Esophagus squamous epithelium (tissue), 5 donors: Measurements from ENCODE around the gene GSC. TPM values are rescaled to one million over a fixed set of nuclear protein-coding genes. Genes with fewer than 3 reads are reported as not detected.

Experiments used
- DNase-seq: peaks from one replicate; lab custom pipeline; 2025; lab: John Stamatoyannopoulos, UW
- H3K27ac ChIP-seq, 4 donors: fragments of 200-600 bp; sonication (generic); one replicate each; pipeline ENCODE4 v1.5.1; 2016 to 2019; ENCODE audit warnings: mild to moderate bottlenecking in 1 of 4
- H3K27me3 ChIP-seq, 4 donors: fragments of 200-600 bp; sonication (generic); 1 replicate in 3 of 4; 2 replicates in 1 of 4; pipeline versions ENCODE4 v1.5.1 to v1.6.0; 2017 to 2021; ENCODE audit warnings: antibody characterized with exemption in 1 of 4
- H3K36me3 ChIP-seq, 3 donors: fragments of 200-600 bp; sonication (generic); one replicate each; pipeline ENCODE4 v1.5.1; 2016 to 2019
- H3K4me1 ChIP-seq, 3 donors: fragments of 200-600 bp; sonication (generic); one replicate each; pipeline ENCODE4 v1.5.1; 2017 to 2019
- H3K4me3 ChIP-seq, 4 donors: fragments of 200-600 bp; sonication (generic); 1 replicate in 3 of 4; 2 replicates in 1 of 4; pipeline ENCODE4 v1.5.1; 2016 to 2019; ENCODE audit warnings: mild to moderate bottlenecking in 2 of 4, moderate library complexity in 1 of 4
- H3K9me3 ChIP-seq, 3 donors: fragments of 200-600 bp; sonication (generic); one replicate each; pipeline ENCODE4 v1.5.1; 2016 to 2019
- CTCF ChIP-seq, 6 experiments: fragments of 450-650 bp in 4 of 6; fragments of 200-600 bp in 2 of 6; sonication (generic) in 2 of 6; IDR thresholded peaks; one replicate each; pipeline ENCODE4 v1.5.1; 2016 to 2019; ENCODE audit warnings: antibody characterized with exemption in 6 of 6, mild to moderate bottlenecking in 4 of 6, moderate library complexity in 4 of 6
- POLR2A ChIP-seq, 4 donors: fragments of 450-650 bp; IDR thresholded peaks; one replicate each; pipeline ENCODE4 v1.6.1; 2017; ENCODE audit warnings: antibody characterized with exemption in 4 of 4, mild to moderate bottlenecking in 4 of 4, moderate library complexity in 3 of 4
- WGBS, 2 donors: methylation state at CpG; one replicate each; pipeline ENCODE4 v1.1.5; 2018; 5-methylcytosine and 5-hydroxymethylcytosine counted together
- intact Hi-C: fragments of 100-400 bp; cut with DNase I; formaldehyde crosslinking; loops from one replicate; pipeline ENCODE4 v1.15.0; 2022
- total RNA-seq, 4 donors: library from RNA; depleted of rRNA; stranded (reverse); fragments of >200 nt; gene quantifications; one replicate each; pipeline ENCODE4 v1.1.0, GENCODE V29; 2016
- donor health status: DM: yes; HTN: yes; CAD: no.

Gene GSC
- total RNA-seq, 4 donors from 2014 or later: 0.38 TPM; not detected in 3

- DNase-seq: no peak
- H3K36me3 ChIP-seq: no peaks in the 10 kb centered on the region
- intact Hi-C loops: no loop called here
- 29 to 30% methylated on average over 8 to 14 of the region's 14 CpGs for WGBS, 2 donors
- H3K9me3 ChIP-seq: no peaks in the 10 kb centered on the region
- peaks cover 21 to 47% (median 23%) of the 10 kb centered on the region in 3 donors for H3K4me1 ChIP-seq
- TF ChIP-seq POLR2A (IDR thresholded peaks at IDR 0.05): no peak
- no peak overlapping the region for H3K4me3 ChIP-seq
- H3K27ac ChIP-seq: no peak overlapping the region
- H3K27me3 ChIP-seq: peaks cover 39 to 100% (median 54%) of the 10 kb centered on the region in 4 donors
Measured at GRCh38 chr14:94771906-94772490, 2.1 kb upstream of the GSC start.

- Histone ChIP-seq H3K36me3 (no peaks in the 10 kb centered on the region), H3K27me3 (peaks cover 39 to 100% (median 56%) of the 10 kb centered on the region in 4 donors), H3K4me3 (no peak overlapping the region), H3K27ac (no peak overlapping the region), H3K4me1 (peaks cover 21 to 47% (median 23%) of the 10 kb centered on the region in 3 donors), H3K9me3 (no peaks in the 10 kb centered on the region)
- 23 to 27% methylated on average over 20 to 28 of the region's 54 CpGs for WGBS, 2 donors
- DNase-seq: no peak
- TF ChIP-seq CTCF (IDR thresholded peaks at IDR 0.05) (no peak), POLR2A (IDR thresholded peaks at IDR 0.05) (no peak)
- intact Hi-C loops: no loop called here
Measured at GRCh38 chr14:94771158-94771905, 1.4 kb upstream of the GSC start.

GRCh38 chr14:94770815-94771157 lies 873 bp upstream of the GSC start:
- TF ChIP-seq CTCF (IDR thresholded peaks at IDR 0.05) (no peak), POLR2A (IDR thresholded peaks at IDR 0.05) (no peak)
- intact Hi-C loops: no loop called here
- Histone ChIP-seq H3K9me3 (no peaks in the 10 kb centered on the region), H3K27me3 (peaks cover 39 to 100% (median 58%) of the 10 kb centered on the region in 4 donors), H3K4me1 (peaks cover 21 to 47% (median 23%) of the 10 kb centered on the region in 3 donors), H3K27ac (no peak overlapping the region), H3K4me3 (no peak overlapping the region), H3K36me3 (no peaks in the 10 kb centered on the region)
- DNase-seq: no peak
- 39 to 48% methylated on average over 9 of the region's 9 CpGs for whole genome bisulfite sequencing, 2 donors

- Histone ChIP-seq H3K27me3 (peaks cover 34 to 100% (median 59%) of the 10 kb centered on the region in 4 donors), H3K4me3 (peak overlapping the region; percentile 27 to 73 (median 50)), H3K9me3 (no peaks in the 10 kb centered on the region), H3K36me3 (no peaks in the 10 kb centered on the region), H3K27ac (no peak overlapping the region), H3K4me1 (peaks cover 21 to 47% (median 23%) of the 10 kb centered on the region in 3 donors)
- intact Hi-C loops: no loop called here
- DNase-seq: no peak
- 7 to 11% methylated on average over 16 to 17 of the region's 18 CpGs for WGBS, 2 donors
- TF ChIP-seq CTCF (IDR thresholded peaks at IDR 0.05) (no peak), POLR2A (IDR thresholded peaks at IDR 0.05) (no peak)
Measured at GRCh38 chr14:94770251-94770749, 387 bp upstream of the GSC start.

- no peak overlapping the region for H3K27ac ChIP-seq
- no peaks in the 10 kb centered on the region for H3K36me3 ChIP-seq
- H3K4me3 ChIP-seq: peak overlapping the region; percentile 16 to 73 (median 50)
- H3K27me3 ChIP-seq: peaks cover 27 to 100% (median 48%) of the 10 kb centered on the region in 4 donors
- no peak for TF ChIP-seq POLR2A (IDR thresholded peaks at IDR 0.05)
- no peak for TF ChIP-seq CTCF (IDR thresholded peaks at IDR 0.05)
- no peak for DNase-seq
- H3K4me1 ChIP-seq: peaks cover 21 to 47% (median 23%) of the 10 kb centered on the region in 3 donors
- intact Hi-C loops: no loop called here
- WGBS, 2 donors: 1 to 4% methylated on average over 21 to 22 of the region's 82 CpGs
- no peaks in the 10 kb centered on the region for H3K9me3 ChIP-seq
Measured at GRCh38 chr14:94768521-94769390, 1.2 kb downstream of the GSC start.
